ENCODE results near the gene SALL3. TPM values are rescaled to one million over a fixed set of nuclear protein-coding genes. Genes with fewer than 3 reads are reported as not detected.

Gene SALL3
- total RNA-seq, 1 donor from 2014 or later: 7.4 TPM

- DNase-seq (ENCODE audit: extremely low spot score in 2 of 2): peak in 1 of 2 donors; percentile 71
- no peaks in the 10 kb centered on the region for H3K4me1 ChIP-seq
- H3K36me3 ChIP-seq: peaks cover 0 to 13% of the 10 kb centered on the region in 2 donors
- no peak for TF ChIP-seq POLR2AphosphoS5 (IDR thresholded peaks at IDR 0.05; ENCODE audit: insufficient read depth in 1 of 2, low read depth in 1 of 2)
- TF ChIP-seq, protein P1, sequence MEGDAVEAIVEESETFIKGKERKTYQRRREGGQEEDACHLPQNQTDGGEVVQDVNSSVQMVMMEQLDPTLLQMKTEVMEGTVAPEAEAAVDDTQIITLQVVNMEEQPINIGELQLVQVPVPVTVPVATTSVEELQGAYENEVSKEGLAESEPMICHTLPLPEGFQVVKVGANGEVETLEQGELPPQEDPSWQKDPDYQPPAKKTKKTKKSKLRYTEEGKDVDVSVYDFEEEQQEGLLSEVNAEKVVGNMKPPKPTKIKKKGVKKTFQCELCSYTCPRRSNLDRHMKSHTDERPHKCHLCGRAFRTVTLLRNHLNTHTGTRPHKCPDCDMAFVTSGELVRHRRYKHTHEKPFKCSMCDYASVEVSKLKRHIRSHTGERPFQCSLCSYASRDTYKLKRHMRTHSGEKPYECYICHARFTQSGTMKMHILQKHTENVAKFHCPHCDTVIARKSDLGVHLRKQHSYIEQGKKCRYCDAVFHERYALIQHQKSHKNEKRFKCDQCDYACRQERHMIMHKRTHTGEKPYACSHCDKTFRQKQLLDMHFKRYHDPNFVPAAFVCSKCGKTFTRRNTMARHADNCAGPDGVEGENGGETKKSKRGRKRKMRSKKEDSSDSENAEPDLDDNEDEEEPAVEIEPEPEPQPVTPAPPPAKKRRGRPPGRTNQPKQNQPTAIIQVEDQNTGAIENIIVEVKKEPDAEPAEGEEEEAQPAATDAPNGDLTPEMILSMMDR (IDR thresholded peaks at IDR 0.05): no peak
- no peak for TF ChIP-seq POLR2A (IDR thresholded peaks at IDR 0.05)
- H3K9me3 ChIP-seq: no peaks in the 10 kb centered on the region
- intact Hi-C loops (cut with DNase I): no loop called here
- no peaks in the 10 kb centered on the region for H3K27me3 ChIP-seq
- H3K27ac ChIP-seq: no peak overlapping the region
- no peak overlapping the region for H3K4me3 ChIP-seq
These were observed 13.7 kb downstream of the SALL3 start for GRCh38 chr18:78993014-78993926.

DNA sequence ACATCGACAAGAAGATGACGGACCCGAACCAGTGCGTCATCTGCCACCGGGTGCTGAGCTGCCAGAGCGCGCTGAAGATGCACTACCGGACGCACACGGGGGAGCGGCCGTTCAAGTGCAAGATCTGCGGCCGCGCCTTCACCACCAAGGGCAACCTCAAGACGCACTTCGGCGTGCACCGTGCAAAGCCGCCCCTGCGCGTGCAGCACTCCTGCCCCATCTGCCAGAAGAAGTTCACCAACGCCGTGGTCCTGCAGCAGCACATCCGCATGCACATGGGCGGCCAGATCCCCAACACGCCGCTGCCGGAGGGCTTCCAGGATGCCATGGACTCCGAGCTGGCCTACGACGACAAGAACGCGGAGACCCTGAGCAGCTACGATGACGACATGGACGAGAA, 14.4 kb downstream of the SALL3 start:
- no peak for TF ChIP-seq POLR2AphosphoS5 (IDR thresholded peaks at IDR 0.05; ENCODE audit: insufficient read depth in 1 of 2, low read depth in 1 of 2)
- TF ChIP-seq, protein P1 (IDR thresholded peaks at IDR 0.05): no peak
- H3K27me3 ChIP-seq: no peaks in the 10 kb centered on the region
- H3K4me1 ChIP-seq: no peaks in the 10 kb centered on the region
- no peak overlapping the region for H3K27ac ChIP-seq
- no peak overlapping the region for H3K4me3 ChIP-seq
- no peak for DNase-seq (ENCODE audit: extremely low spot score in 2 of 2)
- no peaks in the 10 kb centered on the region for H3K9me3 ChIP-seq
- intact Hi-C loops (cut with DNase I): no loop called here
- peaks cover 0 to 13% of the 10 kb centered on the region in 2 donors for H3K36me3 ChIP-seq

DNA sequence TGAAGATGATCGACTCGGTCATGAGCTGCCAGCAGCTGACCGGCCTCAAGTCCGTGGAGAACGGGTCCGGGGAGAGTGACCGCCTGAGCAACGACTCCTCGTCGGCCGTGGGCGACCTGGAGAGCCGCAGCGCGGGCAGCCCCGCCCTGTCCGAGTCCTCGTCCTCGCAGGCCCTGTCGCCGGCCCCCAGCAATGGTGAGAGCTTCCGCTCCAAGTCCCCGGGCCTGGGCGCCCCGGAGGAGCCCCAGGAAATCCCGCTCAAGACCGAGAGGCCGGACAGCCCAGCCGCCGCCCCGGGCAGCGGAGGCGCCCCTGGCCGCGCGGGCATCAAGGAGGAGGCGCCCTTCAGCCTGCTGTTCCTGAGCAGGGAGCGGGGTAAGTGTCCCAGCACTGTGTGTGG, 14.9 kb downstream of the SALL3 start:
- Histone ChIP-seq H3K36me3 (peaks cover 0 to 13% of the 10 kb centered on the region in 2 donors), H3K9me3 (no peaks in the 10 kb centered on the region), H3K27ac (no peak overlapping the region), H3K4me3 (no peak overlapping the region), H3K4me1 (no peaks in the 10 kb centered on the region), H3K27me3 (no peaks in the 10 kb centered on the region)
- no peak for TF ChIP-seq POLR2A (IDR thresholded peaks at IDR 0.05)
- TF ChIP-seq, protein P1 (IDR thresholded peaks at IDR 0.05): no peak
- no peak for TF ChIP-seq POLR2AphosphoS5 (IDR thresholded peaks at IDR 0.05; ENCODE audit: insufficient read depth in 1 of 2, low read depth in 1 of 2)
- DNase-seq (ENCODE audit: extremely low spot score in 2 of 2): no peak
- intact Hi-C loops (cut with DNase I): no loop called here

- Histone ChIP-seq H3K4me3 (no peak overlapping the region), H3K36me3 (peaks cover 0 to 13% of the 10 kb centered on the region in 2 donors), H3K9me3 (no peaks in the 10 kb centered on the region), H3K27me3 (no peaks in the 10 kb centered on the region), H3K4me1 (no peaks in the 10 kb centered on the region), H3K27ac (no peak overlapping the region)
- intact Hi-C loops (cut with DNase I): no loop called here
- TF ChIP-seq POLR2A (IDR thresholded peaks at IDR 0.05) (no peak), POLR2AphosphoS5 (IDR thresholded peaks at IDR 0.05; ENCODE audit: insufficient read depth in 1 of 2, low read depth in 1 of 2) (no peak)
- TF ChIP-seq, protein P1 (IDR thresholded peaks at IDR 0.05): no peak
- peak in 1 of 2 donors; percentile 72 for DNase-seq (ENCODE audit: extremely low spot score in 2 of 2)
These were observed 15.5 kb downstream of the SALL3 start for GRCh38 chr18:78994977-78995582.

Measured in vagina (tissue), 2 donors.